ENCODE results near the gene CGRRF1.

The CGRRF1 gene

GRCh38 chr14:54550514-54550913, 40.8 kb downstream of the CGRRF1 start:
- DNase-seq: no peak

GRCh38 chr14:54554401-54554800, 44.7 kb downstream of the CGRRF1 start:
- DNase-seq: no peak

GRCh38 chr14:54555651-54556050, 45.9 kb downstream of the CGRRF1 start:
- no peak for DNase-seq

- no peak for DNase-seq
These were observed 46.8 kb downstream of the CGRRF1 start for GRCh38 chr14:54556535-54556934.

GRCh38 chr14:54562334-54562733, 52.6 kb downstream of the CGRRF1 start:
- DNase-seq: no peak

GRCh38 chr14:54564071-54564867, 54.6 kb downstream of the CGRRF1 start:
- no peak for DNase-seq

- DNase-seq: peak; percentile 44
These were observed 55.4 kb downstream of the CGRRF1 start for GRCh38 chr14:54564868-54565784.

GRCh38 chr14:54565785-54566409, 56.2 kb downstream of the CGRRF1 start:
- peak; percentile 82 for DNase-seq

GRCh38 chr14:54566410-54567223, 56.9 kb downstream of the CGRRF1 start, which contains the start of gene SAMD4A:
Gene SAMD4A, plus strand, starts transcription at chr14:54567128. Its CDS starts 789 bp downstream, at chr14:54567917.
- DNase-seq: peak; percentile 37

- DNase-seq: no peak
These were observed 57.5 kb downstream of the CGRRF1 start for GRCh38 chr14:54567224-54567638.

- DNase-seq: peak; percentile 20
These were observed 58.2 kb downstream of the CGRRF1 start for GRCh38 chr14:54567639-54568561.

GRCh38 chr14:54568821-54569595, 59.3 kb downstream of the CGRRF1 start:
- no peak for DNase-seq

- DNase-seq: no peak
These were observed 60.3 kb downstream of the CGRRF1 start for GRCh38 chr14:54570047-54570446.

GRCh38 chr14:54570631-54571415, 61.1 kb downstream of the CGRRF1 start:
- DNase-seq: no peak

GRCh38 chr14:54572316-54572715, 62.6 kb downstream of the CGRRF1 start:
- no peak for DNase-seq

- DNase-seq: no peak
These were observed 64.8 kb downstream of the CGRRF1 start for GRCh38 chr14:54574528-54574927.

GRCh38 chr14:54577494-54577893, 67.8 kb downstream of the CGRRF1 start:
- DNase-seq: no peak

GRCh38 chr14:54577977-54578376, 68.3 kb downstream of the CGRRF1 start:
- no peak for DNase-seq

GRCh38 chr14:54579621-54580020, 69.9 kb downstream of the CGRRF1 start:
- no peak for DNase-seq

GRCh38 chr14:54580933-54581332, 71.2 kb downstream of the CGRRF1 start:
- no peak for DNase-seq

All from activated CD4-positive, alpha-beta T cell treated with anti-CD3 and anti-CD28 coated beads for 1 hour (primary cell).